GM12872 (cell line): ENCODE data around the gene KCNH8.

Source experiments
- CTCF ChIP-seq: IDR thresholded peaks from 3 replicates; pipeline ENCODE4 v1.5.1; 2011; ENCODE audit warnings: low read depth, mild to moderate bottlenecking, low read length, moderate library complexity; ENCODE audit not compliant: insufficient read depth

KCNH8 gene

GRCh38 chr3:19151171-19151570 is 2.9 kb downstream of the KCNH8 start:
- TF ChIP-seq CTCF: no peak

- TF ChIP-seq CTCF: no peak
Measured at GRCh38 chr3:19154693-19155250, 6.5 kb downstream of the KCNH8 start.

- no peak for TF ChIP-seq CTCF
Measured at GRCh38 chr3:19155375-19155774, 7.1 kb downstream of the KCNH8 start.

- TF ChIP-seq CTCF: no peak
Measured at GRCh38 chr3:19159966-19160635, 11.8 kb downstream of the KCNH8 start.

- TF ChIP-seq CTCF: no peak
Measured at GRCh38 chr3:19165654-19166053, 17.3 kb downstream of the KCNH8 start.

GRCh38 chr3:19171794-19172193 is 23.5 kb downstream of the KCNH8 start:
- no peak for TF ChIP-seq CTCF

- TF ChIP-seq CTCF: no peak
Measured at GRCh38 chr3:19173945-19174344, 25.6 kb downstream of the KCNH8 start.

GRCh38 chr3:19183584-19183983 is 35.3 kb downstream of the KCNH8 start:
- no peak for TF ChIP-seq CTCF
